Karpas-422 (cell line): ENCODE data around the gene OR6T1. TPM values are rescaled to one million over a fixed set of nuclear protein-coding genes. Genes with fewer than 3 reads are reported as not detected.

Source experiments
- DNase-seq: peaks from one replicate; pipeline ENCODE4 v3.0.0-alpha.2; 2015
- H2AFZ ChIP-seq: fragments of 200-600 bp; sonication (generic); 2 replicates; pipeline ENCODE4 v1.6.1; 2014; ENCODE audit warnings: antibody characterized with exemption, low read length, mixed read lengths
- H3K27ac ChIP-seq: fragments of 200-600 bp; sonication (generic); 2 replicates; pipeline ENCODE4 v1.5.1; 2014; ENCODE audit warnings: mild to moderate bottlenecking, low read length, moderate library complexity
- H3K27me3 ChIP-seq: fragments of 200-600 bp; sonication (generic); 2 replicates; pipeline ENCODE4 v1.6.1; 2014; ENCODE audit warnings: low read length, mixed read lengths
- H3K36me3 ChIP-seq: fragments of 200-600 bp; sonication (generic); 2 replicates; pipeline ENCODE4 v1.6.1; 2014; ENCODE audit warnings: low read length, mixed read lengths; ENCODE audit not compliant: insufficient read depth
- H3K4me1 ChIP-seq: fragments of 200-600 bp; sonication (generic); 2 replicates; pipeline ENCODE4 v1.6.1; 2014; ENCODE audit warnings: mild to moderate bottlenecking, low read length, mixed read lengths
- H3K4me2 ChIP-seq: fragments of 200-600 bp; sonication (generic); 2 replicates; pipeline ENCODE4 v1.6.1; 2014; ENCODE audit warnings: low read length, low read depth, mild to moderate bottlenecking; ENCODE audit not compliant: poor library complexity, severe bottlenecking
- H3K4me3 ChIP-seq: fragments of 200-600 bp; sonication (generic); 2 replicates; pipeline ENCODE4 v1.5.1; 2014; ENCODE audit warnings: mild to moderate bottlenecking, antibody characterized with exemption, low read length, mixed read lengths
- H3K79me2 ChIP-seq: fragments of 200-600 bp; sonication (generic); 2 replicates; pipeline ENCODE4 v1.6.1; 2014; ENCODE audit warnings: mild to moderate bottlenecking, low read length, mixed read lengths
- H3K9ac ChIP-seq: fragments of 200-600 bp; sonication (generic); 2 replicates; pipeline ENCODE4 v1.6.0; 2014; ENCODE audit warnings: low read length
- H3K9me2 ChIP-seq: fragments of 200-600 bp; sonication (generic), shearing (Covaris generic); replicated peaks from 2 replicates; pipeline ENCODE4 v1.6.0; 2014; ENCODE audit warnings: mild to moderate bottlenecking, low read length, moderate library complexity; ENCODE audit not compliant: insufficient read depth
- H3K9me3 ChIP-seq: fragments of 300-700, 200-600 bp; sonication (generic); 2 replicates; pipeline ENCODE4 v1.6.1; 2014; ENCODE audit warnings: low read length, mixed read lengths
- H4K20me1 ChIP-seq: fragments of 200-600 bp; sonication (generic); 2 replicates; pipeline ENCODE4 v1.6.1; 2014; ENCODE audit warnings: mild to moderate bottlenecking, antibody characterized with exemption, low read length, low read depth; ENCODE audit not compliant: insufficient read depth
- total RNA-seq: library from RNA; depleted of rRNA; stranded (reverse); fragments of >200 nt; shearing (Covaris generic); gene quantifications from 2 replicates; pipeline ENCODE4 v1.2.3, GENCODE V29; 2014; ENCODE audit warnings: low replicate concordance

Gene OR6T1
- total RNA-seq, 1 experiment from 2014 or later = not detected

GRCh38 chr11:123939317-123939716 is 4.3 kb downstream of the OR6T1 start, which contains the start of gene OR4D5:
Gene OR4D5, plus strand, starts transcription at chr11:123939617. Its CDS starts 0 bp downstream, at chr11:123939617.
- Histone ChIP-seq H2AFZ (no peak within 1 kb of the TSS), H3K79me2 (no peaks in the 10 kb centered on the region)

GRCh38 chr11:123924027-123924426 is 19.6 kb downstream of the OR6T1 start:
- no peaks in the 10 kb centered on the region for H3K9me3 ChIP-seq
- no peak for DNase-seq
- H3K4me1 ChIP-seq = no peaks in the 10 kb centered on the region
- H2AFZ ChIP-seq = no peak overlapping the region
- H3K36me3 ChIP-seq = no peaks in the 10 kb centered on the region
- no peak overlapping the region for H3K4me3 ChIP-seq
- H3K4me2 ChIP-seq = no peak overlapping the region
- H3K79me2 ChIP-seq = no peaks in the 10 kb centered on the region
- H3K9me2 ChIP-seq = no peaks in the 10 kb centered on the region
- no peak overlapping the region for H3K27ac ChIP-seq
- no peaks in the 10 kb centered on the region for H3K27me3 ChIP-seq
- no peak overlapping the region for H3K9ac ChIP-seq
- no peaks in the 10 kb centered on the region for H4K20me1 ChIP-seq

More at GRCh38 chr11:123939317-123939716, 4.3 kb downstream of the OR6T1 start, which contains the start of gene OR4D5:
- H3K27me3 ChIP-seq = no peaks in the 10 kb centered on the region
- DNase-seq = no peak
- H3K4me3 ChIP-seq = no peak within 1 kb of the TSS
- no peaks in the 10 kb centered on the region for H3K4me1 ChIP-seq
- H3K4me2 ChIP-seq = no peak within 1 kb of the TSS
- no peaks in the 10 kb centered on the region for H3K9me2 ChIP-seq
- H3K9me3 ChIP-seq = no peaks in the 10 kb centered on the region
- no peak within 1 kb of the TSS for H3K9ac ChIP-seq
- no peak within 1 kb of the TSS for H3K27ac ChIP-seq
- H4K20me1 ChIP-seq = no peaks in the 10 kb centered on the region
- H3K36me3 ChIP-seq = no peaks in the 10 kb centered on the region

- no peaks in the 10 kb centered on the region for H3K79me2 ChIP-seq
- no peaks in the 10 kb centered on the region for H3K27me3 ChIP-seq
- H4K20me1 ChIP-seq = no peaks in the 10 kb centered on the region
- no peaks in the 10 kb centered on the region for H3K9me2 ChIP-seq
- H3K4me1 ChIP-seq = no peaks in the 10 kb centered on the region
- no peak overlapping the region for H3K4me3 ChIP-seq
- no peak for DNase-seq
- H2AFZ ChIP-seq = no peak overlapping the region
- H3K9ac ChIP-seq = no peak overlapping the region
- H3K9me3 ChIP-seq = no peaks in the 10 kb centered on the region
- no peak overlapping the region for H3K4me2 ChIP-seq
- no peak overlapping the region for H3K27ac ChIP-seq
- no peaks in the 10 kb centered on the region for H3K36me3 ChIP-seq
These were observed 22.7 kb downstream of the OR6T1 start for GRCh38 chr11:123920943-123921342.

- H4K20me1 ChIP-seq = no peaks in the 10 kb centered on the region
- H3K27me3 ChIP-seq = no peaks in the 10 kb centered on the region
- no peaks in the 10 kb centered on the region for H3K79me2 ChIP-seq
- no peak overlapping the region for H3K27ac ChIP-seq
- no peaks in the 10 kb centered on the region for H3K4me1 ChIP-seq
- H3K4me2 ChIP-seq = no peak overlapping the region
- no peaks in the 10 kb centered on the region for H3K36me3 ChIP-seq
- DNase-seq = no peak
- no peak overlapping the region for H2AFZ ChIP-seq
- no peaks in the 10 kb centered on the region for H3K9me2 ChIP-seq
- H3K9me3 ChIP-seq = no peaks in the 10 kb centered on the region
- H3K9ac ChIP-seq = no peak overlapping the region
- H3K4me3 ChIP-seq = no peak overlapping the region
These were observed 37.8 kb downstream of the OR6T1 start for GRCh38 chr11:123905826-123906225.

- no peak overlapping the region for H2AFZ ChIP-seq
- H4K20me1 ChIP-seq = no peaks in the 10 kb centered on the region
- H3K9ac ChIP-seq = no peak overlapping the region
- H3K4me2 ChIP-seq = no peak overlapping the region
- DNase-seq = no peak
- H3K9me3 ChIP-seq = no peaks in the 10 kb centered on the region
- no peaks in the 10 kb centered on the region for H3K27me3 ChIP-seq
- H3K9me2 ChIP-seq = no peaks in the 10 kb centered on the region
- H3K4me1 ChIP-seq = no peaks in the 10 kb centered on the region
- H3K79me2 ChIP-seq = no peaks in the 10 kb centered on the region
- H3K36me3 ChIP-seq = no peaks in the 10 kb centered on the region
- no peak overlapping the region for H3K27ac ChIP-seq
- no peak overlapping the region for H3K4me3 ChIP-seq
These were observed 38.7 kb downstream of the OR6T1 start for GRCh38 chr11:123904932-123905331.

- Histone ChIP-seq H3K4me1 (no peaks in the 10 kb centered on the region), H3K4me3 (no peak overlapping the region), H3K27ac (no peak overlapping the region), H3K9me3 (no peaks in the 10 kb centered on the region), H3K9me2 (no peaks in the 10 kb centered on the region), H3K79me2 (no peaks in the 10 kb centered on the region), H3K36me3 (no peaks in the 10 kb centered on the region), H3K4me2 (no peak overlapping the region), H2AFZ (no peak overlapping the region), H3K27me3 (no peaks in the 10 kb centered on the region), H4K20me1 (no peaks in the 10 kb centered on the region), H3K9ac (no peak overlapping the region)
- no peak for DNase-seq
These were observed 39.7 kb downstream of the OR6T1 start for GRCh38 chr11:123903932-123904331.

- no peaks in the 10 kb centered on the region for H3K9me3 ChIP-seq
- no peak within 1 kb of the TSS for H3K9ac ChIP-seq
- H3K36me3 ChIP-seq = no peaks in the 10 kb centered on the region
- no peak within 1 kb of the TSS for H2AFZ ChIP-seq
- H3K9me2 ChIP-seq = no peaks in the 10 kb centered on the region
- H3K4me1 ChIP-seq = no peaks in the 10 kb centered on the region
- no peak for DNase-seq
- H3K4me2 ChIP-seq = no peak within 1 kb of the TSS
- H3K27ac ChIP-seq = no peak within 1 kb of the TSS
- H3K27me3 ChIP-seq = no peaks in the 10 kb centered on the region
- no peak within 1 kb of the TSS for H3K4me3 ChIP-seq
- no peaks in the 10 kb centered on the region for H3K79me2 ChIP-seq
- H4K20me1 ChIP-seq = no peaks in the 10 kb centered on the region
These were observed 41.8 kb downstream of the OR6T1 start, which contains the start of gene OR8D4 for GRCh38 chr11:123901867-123902266. Gene OR8D4, plus strand, starts transcription at chr11:123902167. Its CDS starts 4,265 bp downstream, at chr11:123906432.

GRCh38 chr11:123899792-123900191 is 43.8 kb downstream of the OR6T1 start:
- Histone ChIP-seq H3K4me2 (no peak overlapping the region), H3K27me3 (no peaks in the 10 kb centered on the region), H3K79me2 (no peaks in the 10 kb centered on the region), H2AFZ (no peak overlapping the region), H3K9me3 (no peaks in the 10 kb centered on the region), H3K4me1 (no peaks in the 10 kb centered on the region), H4K20me1 (no peaks in the 10 kb centered on the region), H3K4me3 (no peak overlapping the region), H3K36me3 (no peaks in the 10 kb centered on the region), H3K9me2 (no peaks in the 10 kb centered on the region), H3K27ac (no peak overlapping the region), H3K9ac (no peak overlapping the region)
- no peak for DNase-seq
